Measurements from ENCODE around the gene RPP14.

RPP14 gene

GRCh38 chr3:58332575-58333188 is 26.6 kb downstream of the RPP14 start, which contains the start of gene PXK:
Gene PXK, plus strand, starts transcription at chr3:58332892. Its CDS starts 97 bp downstream, at chr3:58332989.
- no peaks in the 10 kb centered on the region for H3K36me3 ChIP-seq (ENCODE audit: control insufficient read depth in 2 of 2, insufficient read depth in 1 of 2, low read length in 2 of 2)
- ChIA-PET CTCF (interaction anchor here (0.5 to 1.3 kb wide), 5 partner anchors 26 to 199 kb away, joined by 3 to 5 read pairs (median 3); partner anchors contain the start of genes HTD2 and RPP14), POLR2A (interaction anchor here (0.7 to 1.4 kb wide), 2 partner anchors 18 to 361 kb away, joined by 4 to 5 read pairs; no protein-coding TSS in a partner anchor)
- no peaks in the 10 kb centered on the region for H3K9me3 ChIP-seq (ENCODE audit: control insufficient read depth, insufficient read depth, low read depth, low read length)
- H3K4me1 ChIP-seq (ENCODE audit: control insufficient read depth, insufficient read depth, low read length) = no peaks in the 10 kb centered on the region; the same call in 1 of the 2 replicates
- H3K4me3 ChIP-seq (ENCODE audit: low read depth, low read length) = peak within 1 kb of the TSS; percentile 81
- H3K27ac ChIP-seq (ENCODE audit: extremely low read depth, low read depth, low read length) = peak within 1 kb of the TSS; percentile 69
- TF ChIP-seq ZNF37A (tag by site-specific recombination; IDR thresholded peaks at IDR 0.05) (peak; percentile 59; the same call in 1 of the 2 replicates), ZNF146 (tag by site-specific recombination; IDR thresholded peaks at IDR 0.05) (no peak), ZNF2 (tag by site-specific recombination; IDR thresholded peaks at IDR 0.05) (no peak), HOXD13 (CRISPR knock-in tag; IDR thresholded peaks at IDR 0.05; ENCODE audit: borderline replicate concordance) (no peak), ZNF184 (tag by site-specific recombination; IDR thresholded peaks at IDR 0.05) (0 out of 2 replicates have a peak, but pooled peaks have one; percentile 59), ZNF155 (tag by site-specific recombination; IDR thresholded peaks at IDR 0.05) (no peak), ZSCAN5A (tag by site-specific recombination; IDR thresholded peaks at IDR 0.05) (no peak), ZBTB17 (tag by site-specific recombination; IDR thresholded peaks at IDR 0.05) (peak; percentile 62), GLIS1 (tag by site-specific recombination; IDR thresholded peaks at IDR 0.05) (peak; percentile 25; the same call in 1 of the 2 replicates), ZNF133 (tag by site-specific recombination; IDR thresholded peaks at IDR 0.05) (no peak), BCL11B (tag by site-specific recombination; IDR thresholded peaks at IDR 0.05; ENCODE audit: low read depth) (no peak), ZNF48 (tag by site-specific recombination; IDR thresholded peaks at IDR 0.05) (no peak), TCF7L2 (IDR thresholded peaks at IDR 0.05; ENCODE audit: borderline replicate concordance, low read depth, low read length) (no peak), ZNF169 (tag by site-specific recombination; IDR thresholded peaks at IDR 0.05) (no peak), ZNF366 (tag by site-specific recombination; conservative IDR thresholded peaks at IDR 0.05) (no peak), OSR2 (tag by site-specific recombination; IDR thresholded peaks at IDR 0.05) (no peak), ZSCAN30 (tag by site-specific recombination; IDR thresholded peaks at IDR 0.05) (peak; percentile 90), ZFP41 (tag by site-specific recombination; IDR thresholded peaks at IDR 0.05; ENCODE audit: borderline replicate concordance) (no peak), ZNF148 (tag by site-specific recombination; IDR thresholded peaks at IDR 0.05; ENCODE audit: borderline replicate concordance) (no peak), ZNF341 (tag by site-specific recombination; IDR thresholded peaks at IDR 0.05; ENCODE audit: low read depth) (no peak), ZNF335 (tag by site-specific recombination; conservative IDR thresholded peaks at IDR 0.05) (peak; percentile 32; the same call in 1 of the 2 replicates), KLF16 (tag by site-specific recombination; IDR thresholded peaks at IDR 0.05) (no peak), ZSCAN23 (tag by site-specific recombination; IDR thresholded peaks at IDR 0.05) (no peak), PATZ1 (tag by site-specific recombination; IDR thresholded peaks at IDR 0.05) (peak; percentile 26; the same call in 1 of the 2 replicates), SETDB1 (IDR thresholded peaks at IDR 0.05; ENCODE audit: insufficient read length, low read length) (no peak), YY2 (tag by site-specific recombination; IDR thresholded peaks at IDR 0.05) (no peak), SP3 (tag by site-specific recombination; IDR thresholded peaks at IDR 0.05) (no peak), ELK4 (IDR thresholded peaks at IDR 0.05; ENCODE audit: borderline replicate concordance, low read depth, low read length) (no peak), ATF2 (tag by site-specific recombination; IDR thresholded peaks at IDR 0.05; ENCODE audit: low read depth) (no peak), ZNF473 (tag by site-specific recombination; IDR thresholded peaks at IDR 0.05) (no peak), ZNF707 (tag by site-specific recombination; IDR thresholded peaks at IDR 0.05) (no peak), ZNF202 (tag by site-specific recombination; IDR thresholded peaks at IDR 0.05; ENCODE audit: borderline replicate concordance) (no peak)

Data from HEK293 (cell line).